ENCODE results near the gene BAHCC1. TPM values are rescaled to one million over a fixed set of nuclear protein-coding genes. Genes with fewer than 3 reads are reported as not detected.

Gene BAHCC1
- total RNA-seq, result 11.2 and 11.5 TPM in 2 replicates

DNA sequence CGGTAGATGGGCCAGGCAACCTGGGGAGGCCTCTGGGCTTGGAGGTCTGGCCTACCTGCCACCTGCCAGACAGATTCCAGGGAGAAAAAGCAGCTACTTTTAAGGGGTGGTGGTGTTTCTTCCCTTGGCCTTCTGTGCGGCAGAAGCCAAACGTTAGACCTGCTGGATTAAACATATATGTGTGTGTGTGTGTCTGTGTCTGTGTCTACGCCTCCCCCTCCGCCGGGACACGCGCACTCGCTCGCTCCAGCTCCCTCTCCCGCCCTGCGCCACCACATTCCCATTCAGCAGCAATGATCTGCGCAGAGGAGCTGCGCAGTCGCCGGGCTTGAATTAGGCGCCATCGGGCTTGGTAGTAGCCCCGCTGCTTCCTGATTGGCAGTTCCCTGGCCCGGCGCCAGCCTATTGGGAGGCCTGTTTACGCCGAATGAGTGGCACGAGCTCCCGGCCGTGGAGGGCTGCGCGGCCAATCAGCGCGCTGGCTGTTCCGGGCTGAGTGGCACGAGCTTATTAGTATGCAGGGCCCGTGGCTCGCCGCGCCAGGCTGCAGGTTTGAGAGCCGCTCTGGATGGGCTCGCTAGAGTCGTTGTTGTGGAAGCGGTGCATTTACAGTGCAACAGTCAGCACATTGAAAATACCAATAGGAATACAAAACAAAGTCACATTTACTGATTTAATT is at the start of gene BAHCC1:
Gene BAHCC1 (plus strand): TSS at position 537 of the 679 bp plus-strand sequence. CDS start 4,283 bp downstream, outside the sequence.
- Histone ChIP-seq H3K4me2 (ENCODE audit: insufficient read depth, low read length) (peak within 1 kb of the TSS; percentile 95), H3K36me3 (ENCODE audit: insufficient read depth, low read length) (no peaks in the 10 kb centered on the region), H3K79me2 (ENCODE audit: insufficient read depth, low read length) (peaks cover 74% of the 10 kb centered on the region), H3K4me3 (ENCODE audit: insufficient read depth, low read length) (peak within 1 kb of the TSS; percentile 84), H3K4me1 (ENCODE audit: insufficient read depth, low read length) (peaks cover 30% of the 10 kb centered on the region), H3K27ac (ENCODE audit: low read depth, low read length) (peak within 1 kb of the TSS; percentile 86), H3K9me3 (ENCODE audit: low read depth, low read length) (no peaks in the 10 kb centered on the region), H2AFZ (ENCODE audit: low read length) (peak within 1 kb of the TSS; percentile 78), H3K27me3 (ENCODE audit: insufficient read depth, low read length) (no peaks in the 10 kb centered on the region), H4K20me1 (ENCODE audit: insufficient read depth, low read length) (peaks cover 8% of the 10 kb centered on the region)
- DNase-seq (ENCODE audit: insufficient read length, low spot score, missing footprints), result peak; percentile 100
- TF ChIP-seq, protein P1, sequence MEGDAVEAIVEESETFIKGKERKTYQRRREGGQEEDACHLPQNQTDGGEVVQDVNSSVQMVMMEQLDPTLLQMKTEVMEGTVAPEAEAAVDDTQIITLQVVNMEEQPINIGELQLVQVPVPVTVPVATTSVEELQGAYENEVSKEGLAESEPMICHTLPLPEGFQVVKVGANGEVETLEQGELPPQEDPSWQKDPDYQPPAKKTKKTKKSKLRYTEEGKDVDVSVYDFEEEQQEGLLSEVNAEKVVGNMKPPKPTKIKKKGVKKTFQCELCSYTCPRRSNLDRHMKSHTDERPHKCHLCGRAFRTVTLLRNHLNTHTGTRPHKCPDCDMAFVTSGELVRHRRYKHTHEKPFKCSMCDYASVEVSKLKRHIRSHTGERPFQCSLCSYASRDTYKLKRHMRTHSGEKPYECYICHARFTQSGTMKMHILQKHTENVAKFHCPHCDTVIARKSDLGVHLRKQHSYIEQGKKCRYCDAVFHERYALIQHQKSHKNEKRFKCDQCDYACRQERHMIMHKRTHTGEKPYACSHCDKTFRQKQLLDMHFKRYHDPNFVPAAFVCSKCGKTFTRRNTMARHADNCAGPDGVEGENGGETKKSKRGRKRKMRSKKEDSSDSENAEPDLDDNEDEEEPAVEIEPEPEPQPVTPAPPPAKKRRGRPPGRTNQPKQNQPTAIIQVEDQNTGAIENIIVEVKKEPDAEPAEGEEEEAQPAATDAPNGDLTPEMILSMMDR (IDR thresholded peaks at IDR 0.05; ENCODE audit: extremely low read depth, low read depth, low read length), result no peak

DNA sequence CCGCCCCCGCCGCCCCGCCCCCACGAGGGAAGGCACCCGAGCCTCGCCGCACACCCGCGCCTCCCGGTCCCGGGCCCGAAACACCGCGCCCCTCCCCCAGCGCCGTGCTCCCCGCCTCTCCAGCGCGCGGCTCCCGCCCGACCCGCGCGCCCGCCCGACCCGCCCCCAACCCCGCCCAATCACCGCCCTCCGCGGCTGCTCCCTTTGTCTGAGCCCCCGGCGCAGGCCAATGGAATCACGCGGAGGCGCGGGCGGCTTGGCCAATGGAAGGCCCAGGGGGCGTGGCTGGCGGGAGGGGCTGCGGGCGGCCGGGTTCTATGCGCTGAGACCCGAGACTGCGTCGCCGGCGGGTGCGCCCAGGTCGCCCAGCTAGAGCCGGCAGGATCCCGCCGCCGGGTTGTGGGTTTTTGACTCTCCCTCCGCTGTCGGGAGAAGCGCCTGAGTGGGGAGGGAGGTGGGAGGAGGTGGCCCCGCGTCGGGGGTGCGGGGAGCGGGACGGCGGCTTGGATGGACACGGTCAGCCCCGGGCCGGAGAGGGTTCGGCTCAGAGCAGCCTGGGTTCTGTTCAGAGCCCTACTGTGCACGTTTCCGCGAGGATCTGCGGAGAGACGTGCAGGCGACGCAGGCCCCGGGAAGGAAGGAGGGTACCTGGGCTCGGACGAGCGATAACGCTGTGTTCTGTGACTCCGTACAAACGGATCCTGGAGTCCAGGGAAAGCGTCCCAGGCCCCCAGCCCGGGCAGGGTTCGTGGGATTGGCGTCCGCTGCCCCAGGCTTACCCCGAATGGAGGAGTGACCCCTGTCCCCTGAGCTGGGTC is 49.0 kb upstream of the BAHCC1 start:
- DNase-seq (ENCODE audit: insufficient read length, low spot score, missing footprints), result peak; percentile 100
- Histone ChIP-seq H3K79me2 (ENCODE audit: insufficient read depth, low read length) (peaks cover 40% of the 10 kb centered on the region), H3K27me3 (ENCODE audit: insufficient read depth, low read length) (no peaks in the 10 kb centered on the region), H3K27ac (ENCODE audit: low read depth, low read length) (no peak overlapping the region), H3K36me3 (ENCODE audit: insufficient read depth, low read length) (no peaks in the 10 kb centered on the region), H3K4me1 (ENCODE audit: insufficient read depth, low read length) (peaks cover 6% of the 10 kb centered on the region), H3K4me2 (ENCODE audit: insufficient read depth, low read length) (peak overlapping the region; percentile 90), H3K4me3 (ENCODE audit: insufficient read depth, low read length) (peak overlapping the region; percentile 94), H4K20me1 (ENCODE audit: insufficient read depth, low read length) (peaks cover 7% of the 10 kb centered on the region), H3K9me3 (ENCODE audit: low read depth, low read length) (no peaks in the 10 kb centered on the region), H2AFZ (ENCODE audit: low read length) (peak overlapping the region; percentile 89)
- TF ChIP-seq, protein P1 (IDR thresholded peaks at IDR 0.05; ENCODE audit: extremely low read depth, low read depth, low read length), result no peak

GRCh38 chr17:81346908-81347349 is 48.3 kb upstream of the BAHCC1 start:
- no peak overlapping the region for H3K27ac ChIP-seq (ENCODE audit: low read depth, low read length)
- DNase-seq (ENCODE audit: insufficient read length, low spot score, missing footprints), result no peak
- peaks cover 6% of the 10 kb centered on the region for H3K4me1 ChIP-seq (ENCODE audit: insufficient read depth, low read length)
- peak overlapping the region; percentile 90 for H3K4me2 ChIP-seq (ENCODE audit: insufficient read depth, low read length)
- TF ChIP-seq, protein P1 (IDR thresholded peaks at IDR 0.05; ENCODE audit: extremely low read depth, low read depth, low read length), result no peak
- H3K9me3 ChIP-seq (ENCODE audit: low read depth, low read length), result no peaks in the 10 kb centered on the region
- H3K36me3 ChIP-seq (ENCODE audit: insufficient read depth, low read length), result no peaks in the 10 kb centered on the region
- H3K4me3 ChIP-seq (ENCODE audit: insufficient read depth, low read length), result peak overlapping the region; percentile 79
- no peaks in the 10 kb centered on the region for H3K27me3 ChIP-seq (ENCODE audit: insufficient read depth, low read length)
- H4K20me1 ChIP-seq (ENCODE audit: insufficient read depth, low read length), result peaks cover 7% of the 10 kb centered on the region
- H2AFZ ChIP-seq (ENCODE audit: low read length), result peak overlapping the region; percentile 89
- peaks cover 34% of the 10 kb centered on the region for H3K79me2 ChIP-seq (ENCODE audit: insufficient read depth, low read length)

GRCh38 chr17:81347437-81347836 is 47.8 kb upstream of the BAHCC1 start:
- DNase-seq (ENCODE audit: insufficient read length, low spot score, missing footprints), result no peak
- H4K20me1 ChIP-seq (ENCODE audit: insufficient read depth, low read length), result peaks cover 7% of the 10 kb centered on the region
- no peak overlapping the region for H3K4me3 ChIP-seq (ENCODE audit: insufficient read depth, low read length)
- no peak overlapping the region for H2AFZ ChIP-seq (ENCODE audit: low read length)
- H3K27me3 ChIP-seq (ENCODE audit: insufficient read depth, low read length), result no peaks in the 10 kb centered on the region
- TF ChIP-seq, protein P1 (IDR thresholded peaks at IDR 0.05; ENCODE audit: extremely low read depth, low read depth, low read length), result no peak
- H3K4me1 ChIP-seq (ENCODE audit: insufficient read depth, low read length), result peaks cover 6% of the 10 kb centered on the region
- H3K9me3 ChIP-seq (ENCODE audit: low read depth, low read length), result no peaks in the 10 kb centered on the region
- no peak overlapping the region for H3K27ac ChIP-seq (ENCODE audit: low read depth, low read length)
- H3K79me2 ChIP-seq (ENCODE audit: insufficient read depth, low read length), result peaks cover 29% of the 10 kb centered on the region
- H3K36me3 ChIP-seq (ENCODE audit: insufficient read depth, low read length), result no peaks in the 10 kb centered on the region
- H3K4me2 ChIP-seq (ENCODE audit: insufficient read depth, low read length), result no peak overlapping the region

Measured in osteoblast (primary cell).